ENCODE results near the gene HOTAIR. TPM values are rescaled to one million over a fixed set of nuclear protein-coding genes. Genes with fewer than 3 reads are reported as not detected.

Gene HOTAIR
- not detected for total RNA-seq

- Mint-ChIP-seq H3K9me3 (peaks cover 9% of the 10 kb centered on the region), H3K4me3 (peak within 1 kb of the TSS; percentile 47), H3K36me3 (peaks cover 6% of the 10 kb centered on the region), H3K4me1 (peaks cover 19% of the 10 kb centered on the region), H3K27me3 (peaks cover 97% of the 10 kb centered on the region), H3K27ac (no peak within 1 kb of the TSS)
- DNase-seq: no peak
These were observed at the start of gene HOTAIR for GRCh38 chr12:53974084-53975063. HOTAIR (minus strand) TSS chr12:53974954.

DNA sequence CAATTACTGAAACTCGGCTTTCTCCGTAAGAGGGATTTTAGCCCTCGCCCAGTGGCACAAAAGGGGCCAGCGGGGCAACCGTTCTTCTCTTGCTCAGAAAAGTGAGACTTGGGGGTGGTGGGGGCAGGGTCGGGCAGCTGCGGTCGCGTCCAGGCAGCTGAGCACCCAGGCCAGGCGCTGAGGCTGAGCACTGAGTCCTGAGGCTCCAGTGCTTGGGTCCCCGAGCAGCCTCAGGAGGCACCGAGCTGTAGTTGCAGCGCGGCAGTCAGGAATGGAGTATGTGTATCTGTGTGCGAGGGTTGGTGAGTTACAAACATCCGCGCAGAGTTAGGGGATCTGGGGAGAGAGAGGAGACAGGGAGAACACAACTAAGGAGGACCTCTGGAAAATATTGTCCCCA lies 49.4 kb upstream of the HOTAIR start:
- H3K36me3 Mint-ChIP-seq: no peaks in the 10 kb centered on the region
- peaks cover 21% of the 10 kb centered on the region for H3K4me1 Mint-ChIP-seq
- DNase-seq: no peak
- no peak overlapping the region for H3K27ac Mint-ChIP-seq
- H3K4me3 Mint-ChIP-seq: no peak overlapping the region
- H3K9me3 Mint-ChIP-seq: no peaks in the 10 kb centered on the region
- H3K27me3 Mint-ChIP-seq: peaks cover 95% of the 10 kb centered on the region

- H3K27ac Mint-ChIP-seq: no peak overlapping the region
- DNase-seq: no peak
- no peaks in the 10 kb centered on the region for H3K9me3 Mint-ChIP-seq
These were observed 48.5 kb upstream of the HOTAIR start for GRCh38 chr12:54022960-54023884.

DNA sequence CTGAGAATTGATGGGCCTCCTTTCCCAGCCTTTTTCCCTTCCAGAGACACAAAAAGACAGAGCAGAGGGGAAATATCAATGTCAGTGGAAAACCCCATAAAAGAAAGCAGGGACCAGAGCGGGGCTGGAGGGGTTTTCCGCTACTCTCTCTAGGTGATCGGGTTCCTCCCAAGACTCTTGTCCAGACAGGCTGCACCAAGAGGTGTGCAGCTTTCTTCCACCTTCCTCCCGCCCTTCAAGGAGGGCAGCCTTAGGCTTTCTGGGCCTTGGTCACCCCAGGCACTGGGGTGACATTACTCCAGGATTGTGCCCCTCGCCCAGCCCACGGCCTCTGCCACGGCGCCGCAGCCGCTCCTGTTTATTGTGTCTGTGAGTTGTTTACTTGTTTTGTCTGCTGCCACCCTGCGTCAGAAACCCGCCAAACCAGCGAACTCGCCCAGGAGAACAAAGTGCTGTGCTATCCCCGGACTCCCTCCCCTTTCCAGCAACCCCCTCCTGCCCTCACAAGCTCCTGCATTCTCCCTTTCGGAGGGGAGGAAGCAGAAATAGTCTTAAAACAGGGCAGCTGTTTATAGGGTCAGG lies 46.8 kb upstream of the HOTAIR start:
- Mint-ChIP-seq H3K4me3 (no peak overlapping the region), H3K27me3 (peaks cover 88% of the 10 kb centered on the region), H3K9me3 (no peaks in the 10 kb centered on the region), H3K4me1 (peaks cover 21% of the 10 kb centered on the region), H3K36me3 (peaks cover 2% of the 10 kb centered on the region), H3K27ac (no peak overlapping the region)
- no peak for DNase-seq

More at GRCh38 chr12:54022960-54023884, 48.5 kb upstream of the HOTAIR start:
- Mint-ChIP-seq H3K36me3 (no peaks in the 10 kb centered on the region), H3K4me3 (no peak overlapping the region), H3K4me1 (peaks cover 20% of the 10 kb centered on the region), H3K27me3 (peaks cover 91% of the 10 kb centered on the region)

GRCh38 chr12:54020591-54021405 lies 46.0 kb upstream of the HOTAIR start:
- no peak overlapping the region for H3K27ac Mint-ChIP-seq
- peaks cover 2% of the 10 kb centered on the region for H3K36me3 Mint-ChIP-seq
- H3K27me3 Mint-ChIP-seq: peaks cover 88% of the 10 kb centered on the region
- peaks cover 17% of the 10 kb centered on the region for H3K4me1 Mint-ChIP-seq
- no peak overlapping the region for H3K4me3 Mint-ChIP-seq
- no peak for DNase-seq
- H3K9me3 Mint-ChIP-seq: no peaks in the 10 kb centered on the region

DNA sequence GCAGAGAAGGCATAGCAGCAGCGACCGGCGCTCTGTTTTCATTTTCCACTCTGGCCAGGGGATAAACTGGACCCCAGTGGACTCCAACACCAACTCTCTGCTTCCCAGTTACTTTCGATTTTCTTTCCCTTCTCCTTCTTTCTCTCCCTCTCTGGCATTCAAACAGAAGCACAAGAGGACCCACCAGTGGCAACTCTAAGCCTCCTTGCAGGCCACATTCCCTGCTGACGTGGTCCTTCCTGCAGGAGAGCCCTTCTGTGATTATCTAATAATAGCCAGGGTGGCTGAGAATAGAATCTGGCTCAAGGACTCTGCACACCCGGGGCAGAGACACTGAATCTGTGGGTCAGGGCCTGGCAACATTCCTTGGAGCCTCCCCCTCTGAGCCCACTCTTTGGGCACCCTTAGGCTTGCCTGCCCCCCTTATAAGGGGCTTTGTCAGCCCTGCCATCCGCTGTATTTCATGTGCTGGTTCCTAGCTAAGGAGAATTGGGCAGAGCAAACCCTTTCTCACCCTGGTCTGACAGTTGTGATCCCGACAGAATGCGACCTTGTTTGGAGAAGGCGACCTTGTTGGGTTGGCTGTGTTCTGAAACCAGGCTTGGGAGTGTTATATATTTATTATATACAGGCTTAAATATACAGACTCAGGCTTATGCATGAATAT lies 45.3 kb upstream of the HOTAIR start:
- Mint-ChIP-seq H3K4me3 (no peak overlapping the region), H3K27me3 (peaks cover 88% of the 10 kb centered on the region), H3K27ac (no peak overlapping the region), H3K36me3 (peaks cover 2% of the 10 kb centered on the region), H3K9me3 (no peaks in the 10 kb centered on the region), H3K4me1 (peaks cover 17% of the 10 kb centered on the region)
- no peak for DNase-seq

GRCh38 chr12:54019091-54019811 lies 44.5 kb upstream of the HOTAIR start:
- H3K4me1 Mint-ChIP-seq: peaks cover 23% of the 10 kb centered on the region
- peaks cover 90% of the 10 kb centered on the region for H3K27me3 Mint-ChIP-seq
- H3K9me3 Mint-ChIP-seq: no peaks in the 10 kb centered on the region
- no peak overlapping the region for H3K4me3 Mint-ChIP-seq
- H3K27ac Mint-ChIP-seq: no peak overlapping the region
- no peak for DNase-seq
- peaks cover 2% of the 10 kb centered on the region for H3K36me3 Mint-ChIP-seq

- Mint-ChIP-seq H3K4me1 (peaks cover 23% of the 10 kb centered on the region), H3K27me3 (peaks cover 90% of the 10 kb centered on the region), H3K9me3 (no peaks in the 10 kb centered on the region), H3K36me3 (peaks cover 2% of the 10 kb centered on the region), H3K27ac (no peak overlapping the region), H3K4me3 (no peak overlapping the region)
- no peak for DNase-seq
These were observed 43.8 kb upstream of the HOTAIR start for GRCh38 chr12:54018468-54018984.

GRCh38 chr12:54017878-54018467 lies 43.2 kb upstream of the HOTAIR start:
- Mint-ChIP-seq H3K27me3 (peaks cover 90% of the 10 kb centered on the region), H3K9me3 (no peaks in the 10 kb centered on the region), H3K4me1 (peaks cover 23% of the 10 kb centered on the region), H3K27ac (no peak overlapping the region), H3K36me3 (peaks cover 2% of the 10 kb centered on the region), H3K4me3 (peak overlapping the region; percentile 82)
- DNase-seq: peak; percentile 82

- Mint-ChIP-seq H3K36me3 (peaks cover 2% of the 10 kb centered on the region), H3K27ac (no peak overlapping the region), H3K4me1 (peaks cover 23% of the 10 kb centered on the region), H3K4me3 (peak overlapping the region; percentile 82), H3K9me3 (no peaks in the 10 kb centered on the region), H3K27me3 (peaks cover 90% of the 10 kb centered on the region)
- no peak for DNase-seq
These were observed 42.5 kb upstream of the HOTAIR start for GRCh38 chr12:54017027-54017788.

- H3K4me3 Mint-ChIP-seq: no peak overlapping the region
- peaks cover 2% of the 10 kb centered on the region for H3K36me3 Mint-ChIP-seq
- no peaks in the 10 kb centered on the region for H3K9me3 Mint-ChIP-seq
- DNase-seq: no peak
- H3K27ac Mint-ChIP-seq: no peak overlapping the region
- peaks cover 90% of the 10 kb centered on the region for H3K27me3 Mint-ChIP-seq
- peaks cover 21% of the 10 kb centered on the region for H3K4me1 Mint-ChIP-seq
These were observed 41.8 kb upstream of the HOTAIR start for GRCh38 chr12:54016478-54016964.

DNA sequence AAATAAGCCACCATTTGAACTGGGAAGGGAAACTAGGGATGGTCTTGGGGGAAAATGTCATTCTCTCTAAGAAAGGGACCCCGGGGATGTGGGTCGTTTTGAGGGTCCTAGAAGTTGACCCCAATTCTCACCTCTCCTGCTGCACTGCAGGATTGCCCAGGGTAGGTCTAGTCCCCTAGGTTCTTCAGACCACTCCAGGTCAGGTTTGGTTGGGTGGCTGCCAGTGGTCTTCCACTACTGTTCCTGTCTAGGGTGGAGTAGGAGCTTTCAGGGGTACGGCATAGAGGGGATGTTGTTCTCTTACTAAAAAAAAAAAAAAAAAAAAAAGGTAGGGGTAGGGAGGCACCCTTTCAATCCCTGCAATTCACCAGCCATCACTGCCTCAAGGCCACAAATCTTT lies 41.3 kb upstream of the HOTAIR start:
- Mint-ChIP-seq H3K36me3 (peaks cover 2% of the 10 kb centered on the region), H3K4me1 (peaks cover 20% of the 10 kb centered on the region), H3K27me3 (peaks cover 90% of the 10 kb centered on the region), H3K9me3 (no peaks in the 10 kb centered on the region), H3K27ac (no peak overlapping the region), H3K4me3 (no peak overlapping the region)
- no peak for DNase-seq

Data from activated naive CD8-positive, alpha-beta T cell treated with anti-CD3 and anti-CD28 coated beads for 36 hours (primary cell).